Testis (tissue), 3 donors: ENCODE data around the gene THY1. TPM values are rescaled to one million over a fixed set of nuclear protein-coding genes. Genes with fewer than 3 reads are reported as not detected.

Source experiments
- DNase-seq: peaks from one replicate; pipeline ENCODE4 v3.0.0-alpha.2; 2019
- H3K27ac ChIP-seq, 2 donors: fragments of 200-600 bp; sonication (generic); one replicate each; pipeline ENCODE4 v1.5.1; 2019
- H3K27me3 ChIP-seq: fragments of 200-600 bp; sonication (generic); one replicate; pipeline ENCODE4 v1.5.1; 2019
- H3K36me3 ChIP-seq: fragments of 200-600 bp; sonication (generic); one replicate; pipeline ENCODE4 v1.5.1; 2017; ENCODE audit warnings: low read depth; ENCODE audit errors: missing control alignments
- H3K4me1 ChIP-seq: fragments of 200-600 bp; sonication (generic); one replicate; pipeline ENCODE4 v1.5.1; 2019
- H3K4me3 ChIP-seq, 2 donors: fragments of 200-600 bp; sonication (generic); one replicate each; pipeline ENCODE4 v1.5.1; 2017 to 2019
- H3K9me3 ChIP-seq: fragments of 200-600 bp; sonication (generic); one replicate; pipeline ENCODE4 v1.5.1; 2017
- CTCF ChIP-seq, 3 experiments: fragments of 450-650 bp in 2 of 3; fragments of 200-600 bp in 1 of 3; sonication (generic) in 1 of 3; IDR thresholded peaks; one replicate each; pipeline ENCODE4 v1.5.1; 2016 to 2019; ENCODE audit warnings: antibody characterized with exemption in 3 of 3, mild to moderate bottlenecking in 2 of 3, moderate library complexity in 1 of 3
- POLR2A ChIP-seq: fragments of 450-650 bp; IDR thresholded peaks from one replicate; pipeline ENCODE4 v1.6.1; 2017; ENCODE audit warnings: antibody characterized with exemption, mild to moderate bottlenecking, moderate library complexity
- WGBS, 2 donors: methylation state at CpG; one replicate each; pipeline ENCODE4 v1.1.5; 2018; 5-methylcytosine and 5-hydroxymethylcytosine counted together
- intact Hi-C: fragments of 100-400 bp; cut with DNase I; formaldehyde crosslinking; loops from one replicate; pipeline ENCODE4 v1.15.1; 2023; ENCODE audit warnings: low total_unique reads
- polyA plus RNA-seq: library from polyadenylated mRNA; stranded (reverse); fragments of 350-450 nt; fragmentation: Illumina TruSeq; extraction: RNeasy Lipid Tissue Mini Kit (QIAGEN cat#74804); gene quantifications from one replicate; pipeline ENCODE4 v1.2.3, GENCODE V29; 2014; ENCODE audit warnings: low read depth, low replicate concordance; ENCODE audit not compliant: insufficient read depth
- total RNA-seq, 2 donors: library from RNA; depleted of rRNA; stranded (reverse); fragments of >200 nt; gene quantifications; one replicate each; pipeline ENCODE4 v1.2.3, GENCODE V29; 2016

Gene THY1
- total and polyA plus RNA-seq, 3 donors from 2014 or later: 5.9 to 132 (median 30.0) TPM

GRCh38 chr11:119373921-119374631 is 48.9 kb downstream of the THY1 start:
- no peaks in the 10 kb centered on the region for H3K27me3 ChIP-seq
- H3K9me3 ChIP-seq: no peaks in the 10 kb centered on the region
- H3K27ac ChIP-seq: peak overlapping the region in 1 of 2 donors; percentile 75
- H3K4me3 ChIP-seq: no peak overlapping the region
- H3K36me3 ChIP-seq: no peaks in the 10 kb centered on the region
- peak; percentile 69 to 84 (median 82) for TF ChIP-seq CTCF (IDR thresholded peaks at IDR 0.05)
- TF ChIP-seq POLR2A: no peak
- intact Hi-C loops: loop anchor here (2.0 kb wide), 1 partner anchor 17 kb away; no protein-coding TSS in a partner anchor
- peaks cover 48% of the 10 kb centered on the region for H3K4me1 ChIP-seq
- 52 to 80% methylated on average over 2 to 5 of the region's 5 CpGs for WGBS, 2 donors
- peak; percentile 87 for DNase-seq

- no peak overlapping the region for H3K27ac ChIP-seq
- intact Hi-C loops: no loop called here
- no peaks in the 10 kb centered on the region for H3K27me3 ChIP-seq
- H3K9me3 ChIP-seq: no peaks in the 10 kb centered on the region
- H3K4me3 ChIP-seq: no peak overlapping the region
- H3K4me1 ChIP-seq: peaks cover 56% of the 10 kb centered on the region
- 83 to 96% methylated on average over 8 to 23 of the region's 23 CpGs for WGBS, 2 donors
- H3K36me3 ChIP-seq: no peaks in the 10 kb centered on the region
- TF ChIP-seq CTCF (IDR thresholded peaks at IDR 0.05) (no peak), POLR2A (no peak)
- no peak for DNase-seq
These were observed 49.7 kb downstream of the THY1 start for GRCh38 chr11:119373059-119373920.

GRCh38 chr11:119372260-119373058 is 50.5 kb downstream of the THY1 start:
- H3K36me3 ChIP-seq: no peaks in the 10 kb centered on the region
- no peak overlapping the region for H3K4me3 ChIP-seq
- no peaks in the 10 kb centered on the region for H3K9me3 ChIP-seq
- H3K4me1 ChIP-seq: peaks cover 63% of the 10 kb centered on the region
- 88 to 100% methylated on average over 2 to 25 of the region's 26 CpGs for WGBS, 2 donors
- TF ChIP-seq CTCF (IDR thresholded peaks at IDR 0.05) (no peak), POLR2A (no peak)
- no peak overlapping the region for H3K27ac ChIP-seq
- no peaks in the 10 kb centered on the region for H3K27me3 ChIP-seq
- intact Hi-C loops: no loop called here
- DNase-seq: no peak

GRCh38 chr11:119371778-119372182 is 51.2 kb downstream of the THY1 start:
- peak; percentile 47 for DNase-seq

More at GRCh38 chr11:119371778-119372182, 51.2 kb downstream of the THY1 start:
- H3K27ac ChIP-seq: no peak overlapping the region
- TF ChIP-seq CTCF (IDR thresholded peaks at IDR 0.05): peak in 2 of 3 experiments; percentile 9 to 17
- no peak for TF ChIP-seq POLR2A
- H3K27me3 ChIP-seq: no peaks in the 10 kb centered on the region
- no peaks in the 10 kb centered on the region for H3K9me3 ChIP-seq
- H3K36me3 ChIP-seq: no peaks in the 10 kb centered on the region
- no peak overlapping the region for H3K4me3 ChIP-seq
- intact Hi-C loops: no loop called here
- 59 to 83% methylated on average over 8 of the region's 8 CpGs for WGBS, 2 donors
- peaks cover 70% of the 10 kb centered on the region for H3K4me1 ChIP-seq
